ENCODE data around the gene TAC3.

DNA sequence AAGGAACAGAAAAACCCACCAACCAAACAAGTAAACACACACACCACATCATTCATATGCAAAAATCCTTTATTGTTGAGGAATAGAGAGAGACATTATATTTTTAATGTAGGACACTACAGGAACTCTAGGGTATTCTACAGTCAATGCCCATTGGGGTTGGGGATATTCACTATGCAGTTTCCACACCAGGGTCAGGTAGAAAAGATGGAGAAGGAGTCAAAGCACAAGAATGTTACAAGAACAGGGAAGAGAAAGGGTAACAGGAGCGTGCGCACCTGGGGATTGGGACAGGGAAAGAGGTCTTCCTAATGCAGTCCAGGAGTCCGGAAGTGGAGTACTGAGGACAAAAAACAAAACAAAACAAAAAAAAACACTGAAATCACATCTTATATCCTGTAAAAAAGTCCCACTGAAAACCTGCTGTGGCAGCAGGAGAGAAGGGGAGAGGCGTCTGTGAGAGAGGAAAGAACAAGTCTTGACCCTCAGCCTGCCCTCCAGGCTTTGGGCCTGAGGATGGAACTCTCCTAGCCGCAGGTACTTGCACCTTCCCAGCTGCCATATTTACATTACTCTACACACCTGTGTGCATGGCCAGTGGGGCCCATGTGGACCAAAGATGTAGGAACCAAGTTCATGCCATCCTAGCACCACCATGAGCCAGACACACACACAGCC, 6.2 kb downstream of the TAC3 start:
- TF ChIP-seq, protein P1, sequence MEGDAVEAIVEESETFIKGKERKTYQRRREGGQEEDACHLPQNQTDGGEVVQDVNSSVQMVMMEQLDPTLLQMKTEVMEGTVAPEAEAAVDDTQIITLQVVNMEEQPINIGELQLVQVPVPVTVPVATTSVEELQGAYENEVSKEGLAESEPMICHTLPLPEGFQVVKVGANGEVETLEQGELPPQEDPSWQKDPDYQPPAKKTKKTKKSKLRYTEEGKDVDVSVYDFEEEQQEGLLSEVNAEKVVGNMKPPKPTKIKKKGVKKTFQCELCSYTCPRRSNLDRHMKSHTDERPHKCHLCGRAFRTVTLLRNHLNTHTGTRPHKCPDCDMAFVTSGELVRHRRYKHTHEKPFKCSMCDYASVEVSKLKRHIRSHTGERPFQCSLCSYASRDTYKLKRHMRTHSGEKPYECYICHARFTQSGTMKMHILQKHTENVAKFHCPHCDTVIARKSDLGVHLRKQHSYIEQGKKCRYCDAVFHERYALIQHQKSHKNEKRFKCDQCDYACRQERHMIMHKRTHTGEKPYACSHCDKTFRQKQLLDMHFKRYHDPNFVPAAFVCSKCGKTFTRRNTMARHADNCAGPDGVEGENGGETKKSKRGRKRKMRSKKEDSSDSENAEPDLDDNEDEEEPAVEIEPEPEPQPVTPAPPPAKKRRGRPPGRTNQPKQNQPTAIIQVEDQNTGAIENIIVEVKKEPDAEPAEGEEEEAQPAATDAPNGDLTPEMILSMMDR (conservative IDR thresholded peaks at IDR 0.05; ENCODE audit: low read length) = no peak
- TF ChIP-seq EZH2phosphoT487 (IDR thresholded peaks at IDR 0.05; ENCODE audit: borderline replicate concordance) = no peak

All from Loucy (cell line).